Keratinocyte (primary cell): ENCODE results near the gene BHLHE40.

Experiments used
- CTCF ChIP-seq, 3 experiments: IDR thresholded peaks in 1 of 3; conservative IDR thresholded peaks in 1 of 3; optimal IDR thresholded peaks in 1 of 3; 2 replicates in 2 of 3; 3 replicates in 1 of 3; pipeline versions ENCODE3 to v1.5.1; 2011; ENCODE audit warnings: low read length in 3 of 3, mild to moderate bottlenecking in 3 of 3, moderate library complexity in 2 of 3, control low read depth in 1 of 3, inconsistent platforms in 1 of 3; ENCODE audit not compliant: insufficient read depth in 2 of 3; ENCODE audit errors: extremely low read depth in 1 of 3
- EZH2 ChIP-seq: IDR thresholded peaks from one replicate; pipeline ENCODE4 v1.6.1; 2012; ENCODE audit warnings: inconsistent platforms, mild to moderate bottlenecking, low read length, moderate library complexity

- TF ChIP-seq CTCF (optimal IDR thresholded peaks at IDR 0.05 in 1 of 3, IDR thresholded peaks at IDR 0.05 in 1 of 3, conservative IDR thresholded peaks at IDR 0.05 in 1 of 3; ENCODE audit: extremely low read depth in 1 of 3, insufficient read depth in 2 of 3, low read length in 3 of 3) (no peak), EZH2 (no peak)
Observed at GRCh38 chr3:4979428-4980228, at the start of gene BHLHE40.
